PFSK-1 (cell line): ENCODE results near the gene CFAP73.

Experiments
- FOXP2 ChIP-seq: optimal IDR thresholded peaks from 2 replicates; pipeline ENCODE3; 2011; ENCODE audit warnings: borderline replicate concordance, control low read depth, inconsistent platforms; ENCODE audit not compliant: insufficient read depth; ENCODE audit errors: extremely low read length, extremely low read depth
- POLR2AphosphoS5 ChIP-seq: IDR thresholded peaks from 2 replicates; pipeline ENCODE4 v1.6.1; 2012; ENCODE audit warnings: low read depth, mild to moderate bottlenecking, control low read depth, low read length, moderate library complexity
- SIN3A ChIP-seq: IDR thresholded peaks from 2 replicates; pipeline ENCODE4 v1.6.1; 2012; ENCODE audit warnings: mild to moderate bottlenecking, low read length, moderate library complexity, borderline replicate concordance; ENCODE audit not compliant: insufficient read depth
- TAF1 ChIP-seq: IDR thresholded peaks from 2 replicates; pipeline ENCODE4 v1.6.1; 2012; ENCODE audit warnings: low read length, control low read depth, borderline replicate concordance; ENCODE audit not compliant: insufficient read depth
- TF ChIP-seq, protein P1 (sequence below), 2 experiments: IDR thresholded peaks; 2 replicates each; pipeline versions ENCODE4 v1.6.1 to v1.8.0; 2011 to 2012; ENCODE audit warnings: low read depth in 2 of 2, low read length in 2 of 2, control low read depth in 1 of 2, inconsistent platforms in 1 of 2, mild to moderate bottlenecking in 1 of 2, moderate library complexity in 1 of 2; ENCODE audit not compliant: insufficient read depth in 1 of 2

CFAP73 gene

DNA sequence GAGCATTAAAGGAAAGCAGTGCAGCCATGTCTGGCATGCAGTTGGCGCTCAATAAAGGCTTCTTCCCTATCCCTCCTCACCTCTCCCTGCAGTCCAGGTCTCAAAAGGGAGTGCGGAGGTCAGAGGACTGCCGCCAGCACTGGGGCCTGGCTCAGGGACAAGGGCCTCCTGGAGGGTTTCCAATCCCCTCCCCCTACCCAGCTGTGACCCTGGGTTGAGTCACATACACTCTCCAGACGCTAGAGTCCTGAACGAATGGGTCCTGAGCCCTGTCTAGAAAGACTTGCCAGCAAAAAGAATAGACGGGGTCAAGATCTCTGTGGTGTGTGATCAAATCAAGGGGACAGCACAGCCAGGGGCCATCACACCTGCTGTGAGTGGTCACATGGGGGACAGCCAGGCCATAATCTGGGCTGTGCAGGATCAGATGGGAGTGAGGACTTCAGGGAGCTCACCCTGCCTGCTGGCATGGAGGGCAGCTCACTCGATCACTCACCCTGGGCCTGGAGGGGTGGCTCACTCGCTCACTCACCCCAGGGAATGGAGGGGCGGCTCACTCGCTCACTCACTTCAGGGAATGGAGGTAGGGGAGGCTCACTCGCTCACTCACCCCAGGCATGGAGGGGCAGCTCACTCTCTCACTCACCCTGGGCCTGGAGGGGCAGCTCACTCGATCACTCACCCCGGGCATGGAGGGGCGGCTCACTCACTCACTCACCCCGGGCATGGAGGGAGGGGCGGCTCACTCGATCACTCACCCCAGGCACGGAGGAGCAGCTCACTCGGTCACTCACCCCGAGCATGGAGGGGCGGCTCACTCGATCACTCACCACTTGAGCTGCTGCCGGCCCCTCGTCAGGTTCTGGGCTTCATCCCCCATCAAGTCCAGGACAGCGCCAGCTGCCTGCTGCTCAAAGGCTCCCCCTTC, 12.8 kb downstream of the CFAP73 start:
- TF ChIP-seq FOXP2, result no peak
- no peak for TF ChIP-seq TAF1
- TF ChIP-seq, protein P1, sequence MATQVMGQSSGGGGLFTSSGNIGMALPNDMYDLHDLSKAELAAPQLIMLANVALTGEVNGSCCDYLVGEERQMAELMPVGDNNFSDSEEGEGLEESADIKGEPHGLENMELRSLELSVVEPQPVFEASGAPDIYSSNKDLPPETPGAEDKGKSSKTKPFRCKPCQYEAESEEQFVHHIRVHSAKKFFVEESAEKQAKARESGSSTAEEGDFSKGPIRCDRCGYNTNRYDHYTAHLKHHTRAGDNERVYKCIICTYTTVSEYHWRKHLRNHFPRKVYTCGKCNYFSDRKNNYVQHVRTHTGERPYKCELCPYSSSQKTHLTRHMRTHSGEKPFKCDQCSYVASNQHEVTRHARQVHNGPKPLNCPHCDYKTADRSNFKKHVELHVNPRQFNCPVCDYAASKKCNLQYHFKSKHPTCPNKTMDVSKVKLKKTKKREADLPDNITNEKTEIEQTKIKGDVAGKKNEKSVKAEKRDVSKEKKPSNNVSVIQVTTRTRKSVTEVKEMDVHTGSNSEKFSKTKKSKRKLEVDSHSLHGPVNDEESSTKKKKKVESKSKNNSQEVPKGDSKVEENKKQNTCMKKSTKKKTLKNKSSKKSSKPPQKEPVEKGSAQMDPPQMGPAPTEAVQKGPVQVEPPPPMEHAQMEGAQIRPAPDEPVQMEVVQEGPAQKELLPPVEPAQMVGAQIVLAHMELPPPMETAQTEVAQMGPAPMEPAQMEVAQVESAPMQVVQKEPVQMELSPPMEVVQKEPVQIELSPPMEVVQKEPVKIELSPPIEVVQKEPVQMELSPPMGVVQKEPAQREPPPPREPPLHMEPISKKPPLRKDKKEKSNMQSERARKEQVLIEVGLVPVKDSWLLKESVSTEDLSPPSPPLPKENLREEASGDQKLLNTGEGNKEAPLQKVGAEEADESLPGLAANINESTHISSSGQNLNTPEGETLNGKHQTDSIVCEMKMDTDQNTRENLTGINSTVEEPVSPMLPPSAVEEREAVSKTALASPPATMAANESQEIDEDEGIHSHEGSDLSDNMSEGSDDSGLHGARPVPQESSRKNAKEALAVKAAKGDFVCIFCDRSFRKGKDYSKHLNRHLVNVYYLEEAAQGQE (IDR thresholded peaks at IDR 0.05; ENCODE audit: insufficient read depth in 1 of 2, low read depth in 2 of 2, low read length in 2 of 2), result no peak
- no peak for TF ChIP-seq POLR2AphosphoS5
- TF ChIP-seq SIN3A, result no peak

DNA sequence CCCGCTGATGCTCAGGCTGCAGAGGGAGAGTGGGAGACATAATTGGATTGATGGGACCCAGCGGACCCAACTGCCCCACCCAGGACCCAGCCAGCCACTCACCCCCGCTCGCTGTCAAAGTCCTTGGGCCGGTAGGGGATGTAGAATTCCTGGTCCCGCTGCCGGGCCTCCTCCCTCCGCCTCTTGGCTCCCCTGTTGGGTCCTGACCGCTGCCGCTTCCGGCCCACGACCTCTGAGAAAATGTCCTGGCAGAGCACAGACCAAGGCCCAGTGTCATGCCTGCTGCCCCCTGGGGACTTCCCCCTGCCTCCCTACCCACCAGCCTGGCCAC, 13.5 kb downstream of the CFAP73 start:
- no peak for TF ChIP-seq POLR2AphosphoS5
- no peak for TF ChIP-seq FOXP2
- no peak for TF ChIP-seq TAF1
- TF ChIP-seq SIN3A, result no peak
- TF ChIP-seq, protein P1 (IDR thresholded peaks at IDR 0.05; ENCODE audit: insufficient read depth in 1 of 2, low read depth in 2 of 2, low read length in 2 of 2), result no peak

DNA sequence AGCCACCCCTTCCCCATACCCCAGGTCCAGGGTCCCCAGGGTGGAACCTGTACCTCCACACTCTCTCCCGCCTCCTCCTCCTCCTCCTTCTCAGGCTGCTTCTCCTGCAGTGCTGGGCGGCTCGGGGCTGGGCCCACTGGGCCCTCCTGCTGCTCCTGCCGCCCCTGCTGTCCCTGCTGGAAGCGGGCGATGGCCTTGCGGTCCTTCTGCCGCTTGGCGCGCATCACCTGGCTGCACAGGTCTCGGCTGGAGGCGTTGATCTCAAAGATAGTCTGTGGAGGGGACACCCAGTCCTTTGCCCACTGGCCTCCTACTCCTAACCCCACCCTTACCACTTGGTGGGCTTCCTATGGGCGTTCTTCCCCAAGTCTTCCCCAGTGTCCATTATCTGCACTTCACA, 14.5 kb downstream of the CFAP73 start:
- TF ChIP-seq FOXP2, result no peak
- TF ChIP-seq SIN3A, result no peak
- no peak for TF ChIP-seq POLR2AphosphoS5
- TF ChIP-seq, protein P1 (IDR thresholded peaks at IDR 0.05; ENCODE audit: insufficient read depth in 1 of 2, low read depth in 2 of 2, low read length in 2 of 2), result no peak
- no peak for TF ChIP-seq TAF1

DNA sequence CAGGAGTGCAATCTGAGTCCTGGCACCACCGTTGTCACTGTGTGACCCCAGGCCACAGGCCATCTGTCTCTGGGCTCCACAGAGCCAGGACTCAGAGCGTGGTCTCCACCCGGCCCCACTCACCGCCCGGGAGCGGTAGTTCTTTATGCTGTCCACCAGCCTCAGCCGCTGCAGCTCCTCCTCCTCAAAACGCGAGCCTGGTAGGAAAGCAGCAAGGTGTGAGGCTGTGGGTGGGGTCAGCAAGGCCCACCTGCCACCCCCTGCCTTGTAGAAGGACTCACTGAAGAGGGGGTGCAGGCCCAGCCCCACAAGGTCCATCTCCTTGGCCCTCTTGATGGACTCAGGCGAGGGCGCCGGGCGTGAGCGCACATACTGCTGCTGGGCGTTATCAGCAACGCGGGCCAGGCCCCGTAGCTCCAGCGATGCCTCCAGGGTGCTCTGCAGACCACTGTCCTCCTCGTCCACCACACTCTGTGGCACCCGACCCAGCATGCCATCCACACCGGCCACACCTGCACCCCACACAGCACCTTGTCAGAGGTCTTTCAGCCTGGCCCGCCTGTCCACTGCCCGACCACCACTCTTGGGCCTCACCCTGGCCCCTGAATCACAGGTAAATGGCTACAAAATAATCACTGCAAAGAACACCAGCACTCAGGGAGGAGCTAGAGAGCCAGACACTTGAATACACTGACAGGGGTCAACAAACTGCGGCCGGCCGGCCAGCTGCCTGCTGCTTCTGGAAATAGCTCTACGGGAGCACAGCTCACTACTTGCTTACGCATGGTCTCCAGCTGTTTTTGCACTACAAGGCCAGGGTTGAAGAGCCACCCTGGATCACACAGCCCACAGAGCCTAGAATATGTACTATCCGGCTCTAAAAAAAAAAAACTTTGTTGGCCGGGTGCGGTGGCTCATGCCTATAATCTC, 16.3 kb downstream of the CFAP73 start:
- no peak for TF ChIP-seq SIN3A
- TF ChIP-seq POLR2AphosphoS5, result no peak
- no peak for TF ChIP-seq TAF1
- TF ChIP-seq FOXP2, result no peak
- TF ChIP-seq, protein P1 (IDR thresholded peaks at IDR 0.05; ENCODE audit: insufficient read depth in 1 of 2, low read depth in 2 of 2, low read length in 2 of 2), result no peak
